Testis (tissue), 2 donors: ENCODE data around the gene EFCAB14.

Source experiments
- POLR2A ChIP-seq: fragments of 450-650 bp; IDR thresholded peaks from one replicate; pipeline ENCODE4 v1.6.1; 2017; ENCODE audit warnings: antibody characterized with exemption, mild to moderate bottlenecking, moderate library complexity
- TF ChIP-seq, protein P1 (sequence below), 3 experiments: fragments of 450-650 bp in 2 of 3; fragments of 200-600 bp in 1 of 3; sonication (generic) in 1 of 3; IDR thresholded peaks; one replicate each; pipeline ENCODE4 v1.5.1; 2016 to 2019; ENCODE audit warnings: antibody characterized with exemption in 3 of 3, mild to moderate bottlenecking in 2 of 3, moderate library complexity in 1 of 3

DNA sequence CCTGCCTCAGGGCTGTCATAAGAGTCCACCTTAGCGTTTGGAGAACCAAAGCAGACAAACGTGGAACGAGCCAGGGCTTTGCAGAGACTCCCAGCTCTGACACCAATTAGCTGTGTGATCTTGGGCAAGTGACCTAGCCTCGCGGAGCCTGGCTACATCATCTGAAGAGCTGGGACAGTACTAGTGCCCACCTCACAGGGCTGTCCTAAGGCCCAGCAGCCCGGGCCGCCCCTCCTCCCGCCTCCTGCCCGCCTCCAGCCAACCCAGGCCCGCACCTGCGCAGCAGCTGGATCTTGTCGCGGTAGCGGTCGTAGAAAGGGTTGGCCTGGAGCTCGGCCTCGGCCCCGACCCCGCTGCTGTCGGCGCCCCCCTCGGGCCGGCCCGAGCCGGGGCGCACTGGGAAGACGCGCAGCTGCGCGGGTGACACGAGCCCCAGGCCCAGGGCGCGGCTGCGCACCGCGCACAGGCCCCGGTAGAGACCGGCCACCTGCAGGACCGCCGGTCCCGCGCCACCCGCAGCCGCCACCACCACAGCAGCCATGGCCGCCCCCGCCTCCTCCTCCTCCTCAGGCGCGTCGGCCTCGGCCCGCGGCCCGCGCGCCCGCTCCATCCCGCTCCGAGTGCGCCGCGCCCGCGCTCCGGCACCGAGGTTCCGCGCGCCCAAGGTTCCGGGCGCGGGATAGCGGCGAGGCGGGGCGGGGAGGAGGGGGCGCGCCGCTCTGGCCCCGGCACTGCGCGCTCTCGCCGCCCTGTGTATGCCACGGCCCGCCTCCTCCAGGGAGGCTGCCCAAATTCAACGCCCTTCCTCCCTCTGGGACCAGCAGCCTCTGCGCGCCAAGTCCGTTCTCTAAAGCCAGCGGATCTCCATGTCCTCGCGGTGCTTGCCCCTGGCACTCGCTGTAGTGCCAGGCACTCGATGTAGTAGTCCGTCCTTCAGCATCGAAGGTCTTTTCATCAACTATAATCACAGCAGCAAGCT lies 50.8 kb downstream of the EFCAB14 start, which contains the start of gene ATPAF1:
- TF ChIP-seq, protein P1, sequence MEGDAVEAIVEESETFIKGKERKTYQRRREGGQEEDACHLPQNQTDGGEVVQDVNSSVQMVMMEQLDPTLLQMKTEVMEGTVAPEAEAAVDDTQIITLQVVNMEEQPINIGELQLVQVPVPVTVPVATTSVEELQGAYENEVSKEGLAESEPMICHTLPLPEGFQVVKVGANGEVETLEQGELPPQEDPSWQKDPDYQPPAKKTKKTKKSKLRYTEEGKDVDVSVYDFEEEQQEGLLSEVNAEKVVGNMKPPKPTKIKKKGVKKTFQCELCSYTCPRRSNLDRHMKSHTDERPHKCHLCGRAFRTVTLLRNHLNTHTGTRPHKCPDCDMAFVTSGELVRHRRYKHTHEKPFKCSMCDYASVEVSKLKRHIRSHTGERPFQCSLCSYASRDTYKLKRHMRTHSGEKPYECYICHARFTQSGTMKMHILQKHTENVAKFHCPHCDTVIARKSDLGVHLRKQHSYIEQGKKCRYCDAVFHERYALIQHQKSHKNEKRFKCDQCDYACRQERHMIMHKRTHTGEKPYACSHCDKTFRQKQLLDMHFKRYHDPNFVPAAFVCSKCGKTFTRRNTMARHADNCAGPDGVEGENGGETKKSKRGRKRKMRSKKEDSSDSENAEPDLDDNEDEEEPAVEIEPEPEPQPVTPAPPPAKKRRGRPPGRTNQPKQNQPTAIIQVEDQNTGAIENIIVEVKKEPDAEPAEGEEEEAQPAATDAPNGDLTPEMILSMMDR (IDR thresholded peaks at IDR 0.05) = no peak
- no peak for TF ChIP-seq POLR2A
